ENCODE results near the gene PCDH9.

PCDH9 gene

DNA sequence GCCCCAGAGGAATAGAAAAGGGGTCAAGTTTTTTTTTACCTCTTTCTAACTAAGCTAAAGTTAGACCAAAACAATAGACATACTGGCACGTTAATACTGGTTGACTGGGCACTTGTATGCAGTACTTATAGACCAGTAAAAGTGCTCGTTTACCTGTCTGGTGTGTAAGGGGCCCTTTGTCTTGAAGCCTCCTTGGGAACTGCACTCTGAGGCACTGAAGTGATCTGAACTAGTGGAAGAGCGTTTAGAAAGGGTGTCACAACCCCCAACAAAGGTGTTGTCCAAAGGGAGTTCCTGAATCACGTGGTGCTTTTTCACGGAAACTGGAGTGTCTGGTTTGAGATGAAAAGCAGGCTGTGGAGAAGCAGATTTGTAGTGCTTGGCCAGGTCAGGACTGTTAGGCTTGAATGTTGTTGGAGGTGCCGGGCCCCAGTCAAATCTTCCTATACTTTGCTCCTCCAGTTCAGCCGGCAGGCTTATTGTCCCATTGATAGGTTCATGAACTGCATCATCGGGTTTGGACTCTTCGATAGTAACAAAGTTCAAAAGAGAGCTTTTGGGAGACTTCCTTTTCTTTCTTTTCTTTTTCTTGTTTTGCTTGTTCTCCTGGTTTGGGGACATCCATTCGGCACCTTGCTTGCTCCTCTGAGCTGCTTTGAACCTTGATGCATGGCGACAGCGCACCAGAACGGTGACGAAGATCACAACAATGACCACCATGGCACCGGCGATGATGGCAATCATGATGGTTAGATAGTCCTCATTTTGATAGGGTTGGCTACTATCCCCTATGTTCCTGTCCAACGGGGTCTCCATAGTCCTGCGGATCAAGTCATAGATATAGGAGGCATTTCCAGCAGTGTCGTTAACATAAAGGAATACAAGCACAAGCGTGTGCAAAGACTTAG is 4.6 kb downstream of the PCDH9 start:
- in situ Hi-C loops (cut with MboI; ENCODE audit: low sequenced_read_pairs) = no loop called here

DNA sequence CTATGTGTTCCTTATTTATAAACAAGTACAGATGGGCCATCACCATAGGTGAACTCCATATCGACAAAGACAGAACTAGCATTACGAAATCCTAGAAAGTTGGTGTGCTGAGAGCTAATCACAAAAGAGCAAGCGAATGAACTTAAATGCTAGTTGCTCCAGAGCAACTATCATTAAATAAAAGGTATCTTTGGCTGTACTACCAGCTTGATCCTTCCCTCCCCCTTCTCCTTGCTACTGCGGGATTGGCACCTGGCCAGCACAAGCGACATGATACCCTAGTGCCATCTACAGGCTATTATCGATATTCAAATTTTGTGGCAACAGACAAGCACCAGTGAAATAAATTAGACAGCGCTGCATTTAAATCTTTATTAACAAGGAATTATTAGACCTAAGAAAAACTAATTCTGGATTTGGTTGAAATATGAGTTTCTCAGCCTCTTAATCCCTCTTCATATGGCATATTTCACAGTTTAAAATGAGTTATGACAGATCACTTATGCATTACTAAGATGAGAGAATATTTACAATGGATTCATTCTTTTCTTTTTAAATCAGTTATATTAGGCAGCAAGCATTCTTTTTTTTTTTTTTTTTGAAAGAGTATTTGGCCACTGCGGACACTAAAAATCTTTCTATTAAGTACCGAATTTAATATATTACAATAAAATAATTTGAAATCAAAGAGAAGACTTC is 5.8 kb downstream of the PCDH9 start:
- in situ Hi-C loops (cut with MboI; ENCODE audit: low sequenced_read_pairs) = no loop called here

DNA sequence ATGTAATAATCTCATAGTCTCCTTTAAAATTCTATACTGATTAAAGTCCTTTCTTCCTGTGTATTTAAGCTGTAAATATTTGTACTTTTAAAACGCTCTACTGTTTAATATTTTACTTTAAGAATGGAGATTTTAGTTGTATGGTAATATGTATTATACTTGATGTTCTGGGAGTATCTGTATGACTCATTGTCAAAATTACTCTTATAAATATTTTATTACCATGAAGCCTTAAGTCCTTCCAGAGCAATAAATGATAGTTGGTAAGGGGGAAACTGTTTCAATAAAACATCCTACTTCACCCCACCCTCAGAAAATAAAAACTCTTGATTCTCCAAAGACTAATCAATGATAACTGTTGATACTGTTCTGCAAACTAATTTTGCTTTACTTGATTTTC is 6.4 kb downstream of the PCDH9 start:
- in situ Hi-C loops (cut with MboI; ENCODE audit: low sequenced_read_pairs) = no loop called here

DNA sequence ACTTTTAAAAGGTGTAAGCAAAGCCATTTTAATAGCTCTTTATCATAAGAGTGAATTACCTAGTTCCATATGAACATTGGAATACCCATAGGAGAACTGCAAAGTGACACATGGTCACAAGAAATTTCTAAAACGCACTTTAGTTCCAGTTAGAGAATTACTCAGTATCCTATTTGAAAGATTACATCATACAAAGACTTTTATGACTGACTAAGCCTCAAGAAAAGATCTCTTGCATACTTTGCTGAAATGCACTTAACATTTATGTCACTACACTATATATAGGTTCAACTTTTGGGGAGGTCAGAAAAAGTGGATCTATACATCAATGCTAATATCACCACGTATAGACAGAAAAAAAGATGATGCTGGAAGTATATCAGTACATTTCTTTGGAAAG is 7.1 kb downstream of the PCDH9 start:
- in situ Hi-C loops (cut with MboI; ENCODE audit: low sequenced_read_pairs) = no loop called here

DNA sequence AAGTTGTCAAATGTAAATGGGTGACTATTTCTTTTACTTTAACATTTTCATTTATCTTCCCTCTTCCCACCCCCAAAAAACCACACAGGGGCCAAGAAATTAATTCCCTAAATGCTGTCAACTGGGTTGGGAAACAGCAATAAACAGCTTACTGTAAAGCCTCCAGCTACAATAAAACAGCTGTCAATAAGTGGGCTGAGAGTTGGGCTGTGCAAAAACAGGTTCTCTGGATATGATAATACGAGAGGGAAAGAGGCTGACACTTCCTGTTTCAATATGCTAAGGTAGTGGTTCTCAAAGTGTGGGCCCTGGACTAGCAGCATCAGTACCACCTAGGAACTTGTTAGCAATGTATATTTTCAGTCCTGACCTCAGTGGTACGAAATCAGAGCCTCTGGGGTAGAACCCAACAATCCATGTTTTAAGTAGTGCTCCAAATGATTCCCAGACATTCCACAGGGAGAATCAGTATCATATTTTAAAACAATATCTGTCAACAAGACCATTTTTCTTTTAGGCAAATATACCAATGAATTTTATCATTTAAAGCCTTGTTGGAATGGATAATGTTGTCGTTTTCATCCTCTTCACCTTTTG is 8.4 kb downstream of the PCDH9 start:
- in situ Hi-C loops (cut with MboI; ENCODE audit: low sequenced_read_pairs) = no loop called here

DNA sequence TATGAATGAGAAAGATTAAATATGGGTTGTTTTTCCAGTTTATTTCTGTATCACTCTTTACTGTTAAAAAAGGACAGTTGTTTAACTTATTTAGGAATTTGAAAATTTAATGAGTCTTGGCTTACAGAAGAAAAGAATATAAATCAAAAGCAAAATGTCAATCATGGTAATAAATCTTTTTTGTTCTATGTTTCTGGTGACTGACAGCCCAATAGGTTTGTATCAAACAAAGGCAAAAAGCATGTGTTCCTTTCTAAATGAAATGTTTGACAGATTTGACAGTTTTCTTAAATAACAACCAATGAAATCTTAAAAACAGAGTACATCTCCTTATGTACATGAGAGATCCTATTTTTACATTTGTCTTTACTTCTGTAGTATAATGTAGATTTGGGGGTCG is 11.0 kb downstream of the PCDH9 start:
- in situ Hi-C loops (cut with MboI; ENCODE audit: low sequenced_read_pairs) = no loop called here

DNA sequence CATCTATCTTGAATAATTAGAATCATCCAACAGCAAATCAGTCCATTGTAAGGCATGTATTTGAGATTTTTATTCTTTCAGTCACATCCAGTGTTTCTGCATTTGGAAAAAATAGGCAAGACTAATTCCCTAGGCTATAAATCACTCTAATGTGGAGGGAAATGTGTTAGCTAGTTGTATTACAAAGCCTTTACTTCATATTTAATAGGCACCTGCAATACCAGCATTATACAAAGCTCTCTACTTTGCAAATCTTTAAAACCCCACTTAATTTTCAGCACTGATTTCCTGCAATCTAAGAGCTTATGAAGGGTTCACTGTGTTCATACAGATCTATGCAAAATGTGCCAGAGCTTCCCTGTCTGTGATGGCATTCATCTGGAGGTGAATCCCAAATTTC is 12.3 kb downstream of the PCDH9 start:
- in situ Hi-C loops (cut with MboI; ENCODE audit: low sequenced_read_pairs) = no loop called here

DNA sequence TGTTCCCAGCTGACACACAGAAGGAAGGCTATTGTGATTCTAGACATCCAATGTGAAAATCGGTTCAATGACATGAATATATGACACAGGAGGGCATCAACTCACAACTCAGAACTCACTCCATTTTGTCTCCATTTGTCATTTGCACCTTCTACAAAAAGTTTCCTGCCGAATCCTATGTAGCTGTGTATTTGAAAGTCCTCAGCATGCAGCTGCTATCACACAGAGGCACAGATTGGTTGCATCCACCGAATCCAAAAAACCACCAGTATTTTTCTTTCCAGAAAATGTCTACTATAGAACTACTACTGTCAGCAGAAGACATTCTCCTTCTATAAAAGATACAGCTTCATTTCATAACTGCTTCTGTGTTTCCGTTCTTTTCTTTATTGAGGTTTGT is 13.3 kb downstream of the PCDH9 start:
- in situ Hi-C loops (cut with MboI; ENCODE audit: low sequenced_read_pairs) = no loop called here

DNA sequence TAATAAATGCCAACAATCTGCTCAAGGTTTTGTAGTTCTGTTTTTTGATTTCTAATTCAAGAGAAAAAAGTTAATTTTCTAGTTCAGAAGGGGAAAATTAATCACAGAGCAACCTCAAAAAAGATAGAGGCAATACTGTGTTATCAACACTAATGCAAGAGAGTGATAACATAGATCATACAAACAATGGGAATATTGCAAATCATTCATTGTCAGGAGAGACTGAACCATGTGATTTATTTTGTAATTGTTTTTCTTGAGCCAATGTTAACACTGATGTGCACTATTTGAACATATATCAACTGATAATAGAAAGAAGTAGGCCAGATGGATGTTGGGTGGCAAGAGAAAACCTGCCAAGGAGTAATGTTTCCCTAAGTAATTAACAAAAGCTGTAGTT is 19.9 kb downstream of the PCDH9 start:
- in situ Hi-C loops (cut with MboI; ENCODE audit: low sequenced_read_pairs) = no loop called here

DNA sequence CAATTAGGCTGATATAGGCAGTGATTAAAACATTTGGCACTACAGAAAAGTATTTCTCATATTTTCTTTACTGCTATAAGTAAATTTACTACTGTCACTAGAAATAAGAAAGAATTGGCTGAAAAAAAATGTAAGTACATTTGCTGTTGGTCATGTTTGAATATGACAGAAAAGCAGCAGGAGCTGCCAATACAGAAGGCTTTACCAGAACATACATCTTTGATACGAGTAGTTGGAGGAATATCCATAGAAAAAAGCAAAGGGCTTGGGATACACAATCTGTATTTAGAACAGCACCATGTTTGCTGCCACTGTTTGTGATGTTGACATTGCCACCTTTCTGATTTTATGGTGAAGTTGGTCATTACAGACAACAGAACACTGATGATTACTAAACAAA is 21.6 kb downstream of the PCDH9 start:
- in situ Hi-C loops (cut with MboI; ENCODE audit: low sequenced_read_pairs) = no loop called here

DNA sequence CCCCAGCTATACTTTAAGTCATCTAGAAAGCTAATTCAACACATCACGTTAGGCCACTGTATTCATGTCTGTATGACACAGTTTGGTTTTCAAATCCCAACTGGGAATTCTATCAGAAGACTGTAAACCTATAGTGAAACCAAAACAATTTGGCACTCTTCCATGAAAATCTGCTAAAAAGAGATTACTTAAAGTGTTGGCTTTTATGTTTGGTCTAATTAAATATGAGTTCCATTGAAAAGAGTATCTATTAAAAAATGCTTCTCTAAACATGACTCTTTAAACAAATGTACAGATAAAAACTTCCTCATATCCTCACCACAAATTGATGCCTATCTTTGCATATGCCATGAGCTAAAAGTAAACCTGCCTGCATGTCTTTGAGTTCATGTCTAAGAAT is 25.4 kb downstream of the PCDH9 start:
- in situ Hi-C loops (cut with MboI; ENCODE audit: low sequenced_read_pairs) = no loop called here

DNA sequence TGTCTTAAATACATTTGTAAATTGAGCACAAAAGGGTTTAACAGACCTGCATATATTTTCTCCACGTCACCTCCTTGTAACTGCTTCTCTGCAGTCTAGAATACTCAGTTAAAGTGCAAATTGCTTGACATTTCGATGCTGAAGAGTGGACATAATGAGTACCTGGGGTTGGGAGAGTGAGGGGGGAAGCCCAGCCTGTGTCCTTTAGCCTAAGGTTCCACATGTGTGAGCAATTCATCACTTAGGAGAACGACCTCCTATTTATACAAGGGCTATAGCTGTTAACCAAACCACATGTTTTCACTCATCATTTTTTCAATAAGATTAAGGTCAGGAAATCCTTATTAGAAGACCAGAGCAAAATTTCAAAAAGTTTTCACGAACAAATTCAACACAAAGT is 29.5 kb downstream of the PCDH9 start:
- in situ Hi-C loops (cut with MboI; ENCODE audit: low sequenced_read_pairs) = no loop called here

DNA sequence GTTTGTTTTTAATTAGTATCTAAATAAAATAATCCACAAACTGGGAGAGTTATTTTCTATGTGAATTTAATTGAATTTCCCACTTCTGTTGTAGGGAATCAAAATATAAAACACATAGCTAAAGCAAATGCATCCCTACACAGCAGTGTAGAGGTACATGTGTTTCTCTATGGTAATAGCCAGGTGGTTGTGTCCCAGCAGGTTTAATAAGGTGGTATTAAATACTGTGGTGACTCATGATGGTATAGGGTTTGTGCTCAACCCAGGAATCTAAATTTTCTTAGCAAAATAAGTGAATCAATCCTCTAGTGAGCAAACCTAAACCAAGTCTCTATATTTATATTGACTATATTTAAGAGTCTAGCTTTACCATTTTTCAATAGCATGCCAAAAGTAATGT is 30.0 kb downstream of the PCDH9 start:
- in situ Hi-C loops (cut with MboI; ENCODE audit: low sequenced_read_pairs) = no loop called here

DNA sequence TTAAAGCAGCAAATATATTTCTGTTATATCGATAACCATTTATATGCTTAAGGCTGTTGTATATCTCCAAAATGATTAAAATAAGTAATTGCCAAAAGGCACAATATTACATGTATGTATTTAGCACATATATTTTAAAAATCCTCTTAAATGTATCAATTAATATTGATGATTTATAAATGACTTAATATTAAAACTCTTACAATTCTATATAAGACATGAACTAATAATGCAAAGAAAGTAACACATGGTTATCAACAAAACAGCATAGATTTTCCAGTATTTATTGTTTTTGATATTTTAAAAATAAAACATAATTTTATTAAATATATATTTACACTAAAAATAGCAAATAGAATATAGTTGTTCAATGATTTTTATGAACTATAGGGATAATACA is 32.4 kb downstream of the PCDH9 start:
- in situ Hi-C loops (cut with MboI; ENCODE audit: low sequenced_read_pairs) = no loop called here

DNA sequence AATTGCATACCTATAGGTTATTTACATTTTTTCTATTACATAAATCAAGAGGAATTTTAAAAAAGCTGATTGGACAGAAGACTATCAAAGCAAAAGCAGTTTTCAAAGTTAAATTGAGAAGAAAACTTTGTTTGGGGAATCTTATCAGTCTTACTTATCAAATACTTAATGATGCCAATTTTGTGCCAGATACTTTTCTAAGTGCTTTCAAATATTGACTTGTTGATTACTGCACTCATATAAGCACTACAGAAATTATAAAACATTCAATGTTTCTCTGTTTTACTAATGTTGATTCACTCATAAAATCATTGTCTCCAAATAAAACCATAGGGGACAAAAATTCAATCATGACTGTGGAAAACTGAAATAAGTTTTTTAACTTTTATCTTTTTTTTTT is 36.2 kb downstream of the PCDH9 start:
- in situ Hi-C loops (cut with MboI; ENCODE audit: low sequenced_read_pairs) = no loop called here

DNA sequence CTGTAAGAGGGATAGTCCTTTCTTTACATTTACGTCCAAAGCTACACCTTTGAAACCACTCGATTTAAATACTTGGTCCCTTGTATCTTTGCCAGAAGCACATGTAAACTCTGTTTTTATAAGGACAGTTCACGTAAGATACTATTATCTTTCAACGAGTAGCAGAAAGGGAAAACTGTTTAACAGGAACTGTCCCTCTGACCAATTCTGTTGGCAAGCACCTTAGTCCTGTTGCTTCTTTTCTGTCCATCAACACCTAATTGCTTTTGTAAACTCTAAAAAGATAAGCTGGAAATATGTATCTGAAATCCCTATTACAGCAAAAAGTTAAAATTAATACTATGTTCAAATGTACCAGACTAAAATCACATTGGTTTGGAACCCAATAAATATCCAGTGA is 37.4 kb downstream of the PCDH9 start:
- in situ Hi-C loops (cut with MboI; ENCODE audit: low sequenced_read_pairs) = no loop called here

DNA sequence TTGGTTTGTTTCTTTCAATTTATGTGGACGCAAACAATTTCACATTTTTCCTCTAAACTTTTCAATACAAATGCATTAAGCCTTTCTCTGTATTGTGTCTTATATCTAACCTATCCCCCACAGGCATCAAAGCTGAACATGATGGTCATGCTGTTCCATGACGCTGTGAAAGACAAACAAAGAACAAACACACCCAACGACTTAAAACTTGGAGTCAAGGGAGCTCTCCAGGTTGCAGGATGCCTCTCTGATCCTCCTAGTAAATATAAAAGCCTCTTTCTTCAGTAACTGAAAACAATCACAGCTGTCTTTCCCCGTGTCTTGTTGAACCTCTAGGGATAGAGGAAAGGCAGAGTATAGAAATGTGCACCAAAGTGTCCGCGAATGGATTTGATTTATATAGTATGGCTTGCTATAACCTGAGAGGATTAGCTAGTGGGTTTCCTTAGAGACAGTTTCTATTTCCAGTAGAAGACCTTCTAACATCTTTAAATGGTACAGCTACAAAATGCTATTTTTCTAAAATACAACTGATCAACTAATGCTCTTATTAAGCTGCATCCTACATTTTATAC is 43.1 kb downstream of the PCDH9 start:
- in situ Hi-C loops (cut with MboI; ENCODE audit: low sequenced_read_pairs) = no loop called here

DNA sequence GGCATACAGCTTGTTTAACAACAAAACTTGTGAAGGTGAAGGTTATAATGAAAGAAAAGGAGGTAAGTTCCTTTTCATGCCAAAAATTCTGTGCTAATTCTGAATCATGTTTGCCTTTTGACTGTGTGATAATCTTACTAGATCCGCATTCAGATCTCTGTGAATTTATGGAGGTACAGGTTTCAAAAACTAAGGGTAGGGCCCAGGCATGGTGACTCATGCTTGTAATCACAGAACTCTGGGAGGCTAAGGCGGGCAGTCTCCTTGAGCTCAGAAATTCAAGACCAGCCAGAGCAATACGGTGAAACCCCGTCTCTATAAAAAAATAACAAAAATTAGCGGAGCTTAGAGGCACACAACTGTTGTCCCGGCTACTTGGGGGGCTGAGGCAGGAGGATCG is 45.9 kb downstream of the PCDH9 start:
- in situ Hi-C loops (cut with MboI; ENCODE audit: low sequenced_read_pairs) = no loop called here

DNA sequence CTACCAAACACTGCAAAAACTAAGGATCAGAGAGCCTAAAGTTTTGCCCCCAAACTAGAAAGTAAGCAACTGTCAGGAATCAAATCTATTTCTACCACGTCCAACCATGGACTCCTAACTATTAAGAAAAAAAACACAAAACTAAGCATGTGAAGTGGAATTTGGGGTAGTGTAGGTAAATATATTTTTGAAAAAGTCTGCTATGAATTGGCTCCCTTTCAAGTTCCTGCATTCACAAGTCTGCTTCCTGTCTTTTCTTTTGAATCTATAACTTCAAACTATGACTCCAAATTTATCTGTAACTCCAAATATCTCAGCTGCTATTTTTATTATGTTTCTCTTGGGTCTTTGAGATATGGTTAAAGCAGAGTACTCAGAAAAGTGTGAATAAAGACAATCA is 47.0 kb downstream of the PCDH9 start:
- in situ Hi-C loops (cut with MboI; ENCODE audit: low sequenced_read_pairs) = no loop called here

DNA sequence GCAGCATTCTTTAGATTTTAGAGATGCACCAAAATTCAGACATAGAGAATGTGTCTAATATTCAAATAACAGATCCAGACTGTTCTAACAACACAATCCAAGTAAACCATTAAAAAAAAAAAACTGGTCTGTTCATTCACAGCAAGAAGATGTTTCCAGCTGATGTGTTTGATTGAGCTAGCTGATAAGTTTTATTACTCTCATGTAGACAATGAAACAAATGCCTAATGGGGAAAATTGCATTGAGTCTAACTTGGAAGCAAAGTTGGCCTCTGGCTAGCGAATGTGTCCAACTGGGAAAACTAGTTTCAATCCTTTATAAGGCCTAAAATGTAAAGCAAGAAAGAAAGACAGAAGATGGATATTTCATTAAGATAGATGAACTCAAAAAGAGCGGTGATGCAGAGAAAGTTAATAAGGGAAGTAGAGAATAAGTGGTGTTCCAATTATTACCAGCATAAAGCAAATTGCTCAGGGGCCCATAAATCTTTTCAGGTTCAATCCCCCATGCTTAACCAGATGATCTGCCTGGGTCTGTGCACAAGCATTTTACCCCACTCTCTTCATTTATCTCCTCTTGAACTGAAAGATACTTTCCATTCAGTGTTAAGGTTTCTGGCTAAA is 54.2 kb downstream of the PCDH9 start:
- in situ Hi-C loops (cut with MboI; ENCODE audit: low sequenced_read_pairs) = no loop called here

DNA sequence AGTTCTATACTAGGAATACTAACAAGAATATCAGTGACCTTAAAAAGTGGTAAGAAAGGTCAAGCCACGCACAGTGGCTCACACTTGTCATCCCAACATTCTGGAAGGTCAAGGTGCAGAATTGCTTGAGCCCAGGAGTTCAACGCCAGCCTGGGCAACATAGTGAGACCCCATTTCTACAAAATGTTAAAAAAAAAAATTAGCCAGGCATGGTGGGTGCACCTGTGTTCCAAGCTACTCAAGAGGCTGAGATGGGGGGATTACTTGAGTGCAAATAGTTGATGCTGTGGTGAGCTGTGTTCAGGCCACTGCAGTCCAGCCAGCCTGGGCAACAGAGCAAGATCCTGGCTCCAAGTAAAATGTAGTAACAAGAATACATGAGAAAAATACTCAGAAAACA is 61.8 kb downstream of the PCDH9 start:
- in situ Hi-C loops (cut with MboI; ENCODE audit: low sequenced_read_pairs) = no loop called here

All from HL-60/S4 (cell line).